ENCODE data around the gene NFASC.

DNA sequence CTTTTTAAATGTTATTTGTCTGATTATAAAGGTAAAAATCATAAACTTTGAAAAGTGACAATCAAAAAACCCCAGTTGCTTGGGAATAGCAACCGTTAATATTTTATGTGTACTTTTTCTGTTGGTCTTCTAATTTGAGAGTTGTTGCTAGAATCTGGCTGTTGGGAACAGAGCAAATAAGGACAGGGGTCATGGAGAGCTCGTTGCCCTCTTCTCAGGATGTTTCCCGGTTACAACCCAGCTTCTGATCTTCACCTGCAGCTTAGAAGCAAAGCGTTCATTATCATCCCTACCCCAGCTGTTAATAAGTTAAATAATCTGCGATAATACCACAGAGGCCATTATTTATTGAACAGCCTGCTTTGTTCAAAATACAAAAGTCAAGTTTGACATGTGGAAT lies 22.1 kb upstream of the NFASC start:
- no peak for TF ChIP-seq EZH2 (optimal IDR thresholded peaks at IDR 0.05; ENCODE audit: low read depth, low read length)
- TF ChIP-seq, protein P1, sequence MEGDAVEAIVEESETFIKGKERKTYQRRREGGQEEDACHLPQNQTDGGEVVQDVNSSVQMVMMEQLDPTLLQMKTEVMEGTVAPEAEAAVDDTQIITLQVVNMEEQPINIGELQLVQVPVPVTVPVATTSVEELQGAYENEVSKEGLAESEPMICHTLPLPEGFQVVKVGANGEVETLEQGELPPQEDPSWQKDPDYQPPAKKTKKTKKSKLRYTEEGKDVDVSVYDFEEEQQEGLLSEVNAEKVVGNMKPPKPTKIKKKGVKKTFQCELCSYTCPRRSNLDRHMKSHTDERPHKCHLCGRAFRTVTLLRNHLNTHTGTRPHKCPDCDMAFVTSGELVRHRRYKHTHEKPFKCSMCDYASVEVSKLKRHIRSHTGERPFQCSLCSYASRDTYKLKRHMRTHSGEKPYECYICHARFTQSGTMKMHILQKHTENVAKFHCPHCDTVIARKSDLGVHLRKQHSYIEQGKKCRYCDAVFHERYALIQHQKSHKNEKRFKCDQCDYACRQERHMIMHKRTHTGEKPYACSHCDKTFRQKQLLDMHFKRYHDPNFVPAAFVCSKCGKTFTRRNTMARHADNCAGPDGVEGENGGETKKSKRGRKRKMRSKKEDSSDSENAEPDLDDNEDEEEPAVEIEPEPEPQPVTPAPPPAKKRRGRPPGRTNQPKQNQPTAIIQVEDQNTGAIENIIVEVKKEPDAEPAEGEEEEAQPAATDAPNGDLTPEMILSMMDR (IDR thresholded peaks at IDR 0.05; ENCODE audit: low read length): no peak
- no peak for TF ChIP-seq EZH2phosphoT487 (IDR thresholded peaks at IDR 0.05; ENCODE audit: low read length)

All from MM.1S (cell line).